Liver (tissue), 9 donors: ENCODE measurements around the gene ITPK1. TPM values are rescaled to one million over a fixed set of nuclear protein-coding genes. Genes with fewer than 3 reads are reported as not detected.

Experiments
- DNase-seq: peaks from one replicate; pipeline ENCODE4 v3.0.0-alpha.2; 2017; ENCODE audit warnings: low spot score
- H3K27ac ChIP-seq, 2 donors: one replicate each; pipeline ENCODE4 v1.7.0; 2013; ENCODE audit warnings: inconsistent platforms in 2 of 2, low read length in 2 of 2, control low read depth in 1 of 2, low read depth in 1 of 2, mild to moderate bottlenecking in 1 of 2
- H3K27me3 ChIP-seq, 4 donors: one replicate each; pipeline versions ENCODE4 v1.6.1 to v1.7.0; 2013; ENCODE audit warnings: low read length in 3 of 4, inconsistent platforms in 1 of 4, mild to moderate bottlenecking in 1 of 4, moderate library complexity in 1 of 4; ENCODE audit not compliant: control insufficient read depth in 4 of 4, insufficient read depth in 4 of 4
- H3K36me3 ChIP-seq, 4 donors: one replicate each; pipeline versions ENCODE4 v1.6.1 to v1.7.0; 2013; ENCODE audit warnings: low read length in 3 of 4, mild to moderate bottlenecking in 3 of 4, low read depth in 1 of 4, moderate library complexity in 1 of 4; ENCODE audit not compliant: control insufficient read depth in 4 of 4, insufficient read depth in 3 of 4
- H3K4me1 ChIP-seq, 4 donors: one replicate each; pipeline versions ENCODE4 v1.6.1 to v1.7.0; 2013; ENCODE audit warnings: low read length in 3 of 4, mild to moderate bottlenecking in 3 of 4, moderate library complexity in 1 of 4; ENCODE audit not compliant: control insufficient read depth in 4 of 4, insufficient read depth in 4 of 4
- H3K4me3 ChIP-seq, 3 donors: one replicate each; pipeline versions ENCODE4 v1.6.1 to v1.7.0; 2013; ENCODE audit warnings: low read length in 3 of 3, control low read depth in 1 of 3, low read depth in 1 of 3, mild to moderate bottlenecking in 1 of 3
- H3K9ac ChIP-seq, 2 donors: one replicate each; pipeline ENCODE4 v1.7.0; 2013; ENCODE audit warnings: low read length in 2 of 2, mild to moderate bottlenecking in 2 of 2, moderate library complexity in 2 of 2, control low read depth in 1 of 2, low read depth in 1 of 2
- H3K9me3 ChIP-seq, 4 donors: one replicate each; pipeline versions ENCODE4 v1.6.1 to v1.7.0; 2013; ENCODE audit warnings: low read length in 3 of 4; ENCODE audit not compliant: control insufficient read depth in 4 of 4
- FOXA2 ChIP-seq: IDR thresholded peaks from 2 replicates; pipeline ENCODE4 v1.6.1; 2016; ENCODE audit warnings: antibody characterized with exemption
- GABPA ChIP-seq, 2 donors: IDR thresholded peaks in 1 of 2; conservative IDR thresholded peaks in 1 of 2; 2 replicates each; pipeline ENCODE4 v1.6.1; 2016; ENCODE audit warnings: antibody characterized with exemption in 2 of 2, mild to moderate bottlenecking in 1 of 2, moderate library complexity in 1 of 2
- HNF4A ChIP-seq, 2 donors: conservative IDR thresholded peaks; 2 replicates each; pipeline ENCODE4 v1.6.1; 2016; ENCODE audit warnings: antibody characterized with exemption in 2 of 2, mild to moderate bottlenecking in 2 of 2
- JUND ChIP-seq, 2 donors: IDR thresholded peaks; 2 replicates each; pipeline ENCODE4 v1.6.1; 2016; ENCODE audit warnings: antibody characterized with exemption in 2 of 2
- NR2F2 ChIP-seq: IDR thresholded peaks from 2 replicates; pipeline ENCODE4 v1.6.1; 2016; ENCODE audit warnings: antibody characterized with exemption
- RAD21 ChIP-seq, 2 donors: IDR thresholded peaks; 2 replicates each; pipeline ENCODE4 v1.6.1; 2016; ENCODE audit warnings: antibody characterized with exemption in 2 of 2, mild to moderate bottlenecking in 2 of 2
- TAF1 ChIP-seq: conservative IDR thresholded peaks from 2 replicates; pipeline ENCODE4 v1.6.1; 2016; ENCODE audit warnings: antibody characterized with exemption, mild to moderate bottlenecking
- WGBS: extraction: QIAGEN DNeasy Blood & Tissue Kit; methylation state at CpG from one replicate; pipeline ENCODE4 v1.1.7; 2013; 5-methylcytosine and 5-hydroxymethylcytosine counted together
- polyA plus RNA-seq, 2 donors: library from polyadenylated mRNA; stranded (reverse) in 1 of 2; unstranded in 1 of 2; fragments of 200-250 nt in 1 of 2; fragments of >200 nt in 1 of 2; fragmentation: Nextera tagmentation in 1 of 2; extraction: Ambion mirVana in 1 of 2; gene quantifications; one replicate each; pipeline versions ENCODE4 v1.2.1 to v1.2.3, GENCODE V29; 2013 to 2015
- total RNA-seq, 2 donors: library from RNA; depleted of rRNA; stranded (reverse); fragments of >200 nt; gene quantifications; one replicate each; pipeline ENCODE4 v1.2.3, GENCODE V29; 2014
- TF ChIP-seq, protein P1 (sequence below): IDR thresholded peaks from 2 replicates; pipeline ENCODE4 v1.6.1; 2016; ENCODE audit warnings: antibody characterized with exemption
- TF ChIP-seq, protein P2 (sequence below): IDR thresholded peaks from 2 replicates; pipeline ENCODE4 v1.6.1; 2016; ENCODE audit warnings: antibody characterized with exemption, mild to moderate bottlenecking
- TF ChIP-seq, protein P3 (sequence below): fragments of 150-350 bp; IDR thresholded peaks from 2 replicates; pipeline ENCODE4 v1.5.1; 2017; ENCODE audit warnings: improper control_type of control experiment, low read depth, low read length; ENCODE audit not compliant: missing input control
- TF ChIP-seq, protein P4 (sequence below): IDR thresholded peaks from 2 replicates; pipeline ENCODE4 v1.6.1; 2016; ENCODE audit warnings: antibody characterized with exemption
- donor health status: healthy.
- donor health status: healthy.
- donor health status: healthy.
- donor health status: healthy.
- donor health status: healthy.

Gene ITPK1
- total and polyA plus RNA-seq, 4 donors = 9.0 to 41.2 (median 20.4) TPM

DNA sequence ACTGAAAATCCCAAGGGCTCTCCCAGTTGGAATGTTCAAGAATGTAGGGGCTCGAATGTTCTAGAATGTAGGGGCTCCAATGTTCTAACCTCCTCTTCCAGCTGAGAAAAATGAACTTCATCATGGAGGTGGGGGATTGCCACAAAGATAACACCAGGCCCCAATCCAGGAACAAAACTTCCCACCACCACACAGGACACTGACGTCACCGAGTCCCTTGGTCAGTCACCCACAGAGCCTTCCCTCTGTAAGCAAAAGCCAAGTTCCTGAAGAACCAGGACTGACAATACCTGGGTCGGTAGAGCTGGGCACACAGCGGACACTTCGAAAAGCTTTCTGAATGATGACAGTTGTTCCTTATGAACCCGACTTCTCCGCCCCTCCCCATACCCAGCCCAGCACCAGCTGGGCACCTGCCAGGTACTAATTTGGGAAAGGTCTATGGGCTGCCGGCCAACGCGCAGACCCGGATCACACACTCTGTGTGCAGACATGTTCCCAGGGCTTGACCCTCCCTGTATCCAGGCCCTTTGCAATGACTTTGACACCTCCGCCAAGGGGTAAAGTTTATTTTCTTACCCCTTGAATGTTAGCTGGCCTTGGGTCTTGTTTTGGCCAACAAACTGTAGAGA lies 18.9 kb downstream of the ITPK1 start (continued):
- TF ChIP-seq GABPA (IDR thresholded peaks at IDR 0.05 in 1 of 2, conservative IDR thresholded peaks at IDR 0.05 in 1 of 2) = no peak
- TF ChIP-seq, protein P1, sequence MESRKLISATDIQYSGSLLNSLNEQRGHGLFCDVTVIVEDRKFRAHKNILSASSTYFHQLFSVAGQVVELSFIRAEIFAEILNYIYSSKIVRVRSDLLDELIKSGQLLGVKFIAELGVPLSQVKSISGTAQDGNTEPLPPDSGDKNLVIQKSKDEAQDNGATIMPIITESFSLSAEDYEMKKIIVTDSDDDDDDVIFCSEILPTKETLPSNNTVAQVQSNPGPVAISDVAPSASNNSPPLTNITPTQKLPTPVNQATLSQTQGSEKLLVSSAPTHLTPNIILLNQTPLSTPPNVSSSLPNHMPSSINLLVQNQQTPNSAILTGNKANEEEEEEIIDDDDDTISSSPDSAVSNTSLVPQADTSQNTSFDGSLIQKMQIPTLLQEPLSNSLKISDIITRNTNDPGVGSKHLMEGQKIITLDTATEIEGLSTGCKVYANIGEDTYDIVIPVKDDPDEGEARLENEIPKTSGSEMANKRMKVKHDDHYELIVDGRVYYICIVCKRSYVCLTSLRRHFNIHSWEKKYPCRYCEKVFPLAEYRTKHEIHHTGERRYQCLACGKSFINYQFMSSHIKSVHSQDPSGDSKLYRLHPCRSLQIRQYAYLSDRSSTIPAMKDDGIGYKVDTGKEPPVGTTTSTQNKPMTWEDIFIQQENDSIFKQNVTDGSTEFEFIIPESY = no peak
- no peak for TF ChIP-seq JUND (IDR thresholded peaks at IDR 0.05)
- no peak for TF ChIP-seq NR2F2
- TF ChIP-seq RAD21 (IDR thresholded peaks at IDR 0.05) = no peak

DNA sequence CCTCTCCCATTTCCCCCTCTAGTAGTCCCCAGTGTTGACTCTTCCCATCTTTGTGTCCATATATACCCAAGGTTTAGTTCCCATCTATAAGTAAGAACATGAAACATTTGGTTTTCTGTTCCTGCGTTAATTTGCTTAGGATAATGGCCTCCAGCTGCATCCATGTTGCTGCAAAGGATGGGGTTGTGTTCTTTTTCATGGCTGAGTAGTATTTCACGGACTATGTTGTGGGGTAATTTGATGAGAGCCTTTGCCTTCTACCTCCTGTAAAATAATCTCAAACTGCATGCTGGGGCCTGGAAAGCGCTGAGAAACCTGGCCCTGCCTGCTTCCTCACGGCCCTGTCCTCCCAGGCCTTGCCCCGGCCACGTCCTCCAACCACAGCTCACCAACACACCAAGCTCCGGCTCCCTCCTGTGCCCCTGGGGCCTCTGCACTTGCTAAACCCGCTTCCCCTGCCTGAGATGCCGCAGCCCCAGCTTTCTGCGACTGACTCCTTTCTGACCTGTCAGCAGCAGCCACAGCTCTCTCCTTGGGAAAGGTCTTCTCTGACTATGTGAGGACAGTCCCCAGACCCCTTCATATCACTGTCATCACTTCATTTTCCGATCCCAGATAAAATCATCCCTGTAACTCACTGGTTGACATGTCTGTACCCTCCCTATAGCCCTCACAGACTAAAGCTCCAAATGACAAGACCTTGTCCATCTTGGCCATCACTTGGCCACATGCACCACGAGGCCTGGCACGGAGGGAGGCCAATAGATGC lies 19.8 kb downstream of the ITPK1 start:
- 91% methylated on average over 13 of the region's 13 CpGs for WGBS
- H3K4me1 ChIP-seq = peaks cover 2 to 14% (median 12%) of the 10 kb centered on the region in 4 donors
- no peaks in the 10 kb centered on the region for H3K36me3 ChIP-seq
- H3K9ac ChIP-seq = no peak overlapping the region
- DNase-seq = no peak
- H3K4me3 ChIP-seq = no peak overlapping the region
- no peaks in the 10 kb centered on the region for H3K27me3 ChIP-seq
- no peak overlapping the region for H3K27ac ChIP-seq
- no peak for TF ChIP-seq HNF4A (conservative IDR thresholded peaks at IDR 0.05)
- TF ChIP-seq, protein P2, sequence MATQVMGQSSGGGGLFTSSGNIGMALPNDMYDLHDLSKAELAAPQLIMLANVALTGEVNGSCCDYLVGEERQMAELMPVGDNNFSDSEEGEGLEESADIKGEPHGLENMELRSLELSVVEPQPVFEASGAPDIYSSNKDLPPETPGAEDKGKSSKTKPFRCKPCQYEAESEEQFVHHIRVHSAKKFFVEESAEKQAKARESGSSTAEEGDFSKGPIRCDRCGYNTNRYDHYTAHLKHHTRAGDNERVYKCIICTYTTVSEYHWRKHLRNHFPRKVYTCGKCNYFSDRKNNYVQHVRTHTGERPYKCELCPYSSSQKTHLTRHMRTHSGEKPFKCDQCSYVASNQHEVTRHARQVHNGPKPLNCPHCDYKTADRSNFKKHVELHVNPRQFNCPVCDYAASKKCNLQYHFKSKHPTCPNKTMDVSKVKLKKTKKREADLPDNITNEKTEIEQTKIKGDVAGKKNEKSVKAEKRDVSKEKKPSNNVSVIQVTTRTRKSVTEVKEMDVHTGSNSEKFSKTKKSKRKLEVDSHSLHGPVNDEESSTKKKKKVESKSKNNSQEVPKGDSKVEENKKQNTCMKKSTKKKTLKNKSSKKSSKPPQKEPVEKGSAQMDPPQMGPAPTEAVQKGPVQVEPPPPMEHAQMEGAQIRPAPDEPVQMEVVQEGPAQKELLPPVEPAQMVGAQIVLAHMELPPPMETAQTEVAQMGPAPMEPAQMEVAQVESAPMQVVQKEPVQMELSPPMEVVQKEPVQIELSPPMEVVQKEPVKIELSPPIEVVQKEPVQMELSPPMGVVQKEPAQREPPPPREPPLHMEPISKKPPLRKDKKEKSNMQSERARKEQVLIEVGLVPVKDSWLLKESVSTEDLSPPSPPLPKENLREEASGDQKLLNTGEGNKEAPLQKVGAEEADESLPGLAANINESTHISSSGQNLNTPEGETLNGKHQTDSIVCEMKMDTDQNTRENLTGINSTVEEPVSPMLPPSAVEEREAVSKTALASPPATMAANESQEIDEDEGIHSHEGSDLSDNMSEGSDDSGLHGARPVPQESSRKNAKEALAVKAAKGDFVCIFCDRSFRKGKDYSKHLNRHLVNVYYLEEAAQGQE = no peak
- H3K9me3 ChIP-seq = no peaks in the 10 kb centered on the region

DNA sequence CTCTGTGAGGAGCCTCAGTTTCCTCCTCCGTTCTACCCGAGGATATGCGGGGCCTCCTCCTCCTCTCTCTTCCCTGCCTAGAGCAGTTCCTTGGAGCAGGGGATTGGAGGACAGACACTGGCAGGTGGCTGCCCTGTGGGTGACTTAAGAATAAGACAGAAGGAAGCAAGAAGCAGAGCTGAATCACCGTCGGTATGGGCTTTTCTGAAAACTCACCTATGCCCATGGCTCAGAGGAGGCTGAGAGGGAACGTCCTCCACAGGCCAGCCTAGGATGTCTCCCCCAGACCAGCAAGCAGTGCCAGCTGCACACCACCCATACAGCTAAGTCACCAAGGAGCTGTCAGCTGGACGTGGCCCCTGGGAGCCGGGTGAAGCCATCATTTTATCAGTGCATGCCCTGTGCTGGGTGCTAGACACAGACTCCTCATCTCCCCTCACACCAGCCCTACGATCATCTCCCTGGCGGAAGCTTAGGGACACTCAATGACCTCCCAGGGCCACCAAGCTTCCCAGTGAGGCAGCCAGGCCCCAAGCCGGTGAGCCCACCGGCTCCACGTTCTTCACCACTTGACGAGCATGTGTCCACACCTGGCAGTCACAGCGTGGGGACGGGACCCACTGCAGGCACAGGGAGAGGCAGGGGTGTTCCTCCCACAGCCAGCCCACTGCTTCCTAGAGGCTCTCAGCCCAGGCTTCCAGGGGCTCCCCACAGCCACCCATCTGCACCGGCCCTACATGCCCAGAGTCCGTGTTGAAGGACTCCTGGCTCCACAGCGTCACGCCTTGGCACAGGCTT lies 21.4 kb downstream of the ITPK1 start:
- no peaks in the 10 kb centered on the region for H3K27me3 ChIP-seq
- 97% methylated on average over 20 of the region's 20 CpGs for WGBS
- TF ChIP-seq, protein P3, sequence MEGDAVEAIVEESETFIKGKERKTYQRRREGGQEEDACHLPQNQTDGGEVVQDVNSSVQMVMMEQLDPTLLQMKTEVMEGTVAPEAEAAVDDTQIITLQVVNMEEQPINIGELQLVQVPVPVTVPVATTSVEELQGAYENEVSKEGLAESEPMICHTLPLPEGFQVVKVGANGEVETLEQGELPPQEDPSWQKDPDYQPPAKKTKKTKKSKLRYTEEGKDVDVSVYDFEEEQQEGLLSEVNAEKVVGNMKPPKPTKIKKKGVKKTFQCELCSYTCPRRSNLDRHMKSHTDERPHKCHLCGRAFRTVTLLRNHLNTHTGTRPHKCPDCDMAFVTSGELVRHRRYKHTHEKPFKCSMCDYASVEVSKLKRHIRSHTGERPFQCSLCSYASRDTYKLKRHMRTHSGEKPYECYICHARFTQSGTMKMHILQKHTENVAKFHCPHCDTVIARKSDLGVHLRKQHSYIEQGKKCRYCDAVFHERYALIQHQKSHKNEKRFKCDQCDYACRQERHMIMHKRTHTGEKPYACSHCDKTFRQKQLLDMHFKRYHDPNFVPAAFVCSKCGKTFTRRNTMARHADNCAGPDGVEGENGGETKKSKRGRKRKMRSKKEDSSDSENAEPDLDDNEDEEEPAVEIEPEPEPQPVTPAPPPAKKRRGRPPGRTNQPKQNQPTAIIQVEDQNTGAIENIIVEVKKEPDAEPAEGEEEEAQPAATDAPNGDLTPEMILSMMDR = no peak
- TF ChIP-seq HNF4A (conservative IDR thresholded peaks at IDR 0.05) = no peak
- TF ChIP-seq, protein P4, sequence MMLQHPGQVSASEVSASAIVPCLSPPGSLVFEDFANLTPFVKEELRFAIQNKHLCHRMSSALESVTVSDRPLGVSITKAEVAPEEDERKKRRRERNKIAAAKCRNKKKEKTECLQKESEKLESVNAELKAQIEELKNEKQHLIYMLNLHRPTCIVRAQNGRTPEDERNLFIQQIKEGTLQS = no peak
- TF ChIP-seq TAF1 = no peak
- TF ChIP-seq JUND (IDR thresholded peaks at IDR 0.05) = no peak
- TF ChIP-seq FOXA2 = no peak
- H3K4me1 ChIP-seq = peaks cover 0 to 11% (median 4%) of the 10 kb centered on the region in 4 donors
- H3K27ac ChIP-seq = no peak overlapping the region
- H3K4me3 ChIP-seq = no peak overlapping the region
- no peaks in the 10 kb centered on the region for H3K9me3 ChIP-seq
- no peak overlapping the region for H3K9ac ChIP-seq
- no peak for DNase-seq
- H3K36me3 ChIP-seq = no peaks in the 10 kb centered on the region
